Stimulated activated CD4-positive, alpha-beta T cell treated with anti-CD3 and anti-CD28 coated beads, TNF-alpha, amount 100 ng/mL, for 1 hour (primary cell): Measurements from ENCODE around the gene DENND4C.
"Not testable (repeated sequence)": the region's sequence is repeated elsewhere in the genome, so short reads cannot be mapped to it uniquely, and the experiment has no call there.

ENCODE experiments used
- DNase-seq, 3 donors: peaks; one replicate each; pipeline ENCODE4 v3.0.0-alpha.2; 2020; ENCODE audit warnings: low read depth in 3 of 3, low spot score in 1 of 3

Gene DENND4C

DNA sequence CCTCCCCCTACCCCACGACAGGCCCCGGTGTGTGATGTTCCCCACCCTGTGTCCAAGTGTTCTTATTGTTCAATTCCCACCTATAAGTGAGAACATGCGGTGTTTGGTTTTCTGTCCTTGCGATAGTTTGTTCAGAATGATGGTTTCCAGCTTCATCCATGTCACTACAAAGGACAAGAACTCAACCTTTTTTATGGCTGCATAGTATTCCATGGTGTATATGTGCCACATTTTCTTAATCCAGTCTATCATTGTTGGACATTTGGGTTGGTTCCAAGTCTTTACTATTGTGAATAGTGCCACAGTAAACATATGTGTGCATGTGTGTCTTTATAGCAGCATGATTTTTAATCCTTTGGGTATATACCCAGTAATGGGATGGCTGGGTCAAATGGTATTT is 35.1 kb downstream of the DENND4C start:
- DNase-seq = not testable (repeated sequence)

DNA sequence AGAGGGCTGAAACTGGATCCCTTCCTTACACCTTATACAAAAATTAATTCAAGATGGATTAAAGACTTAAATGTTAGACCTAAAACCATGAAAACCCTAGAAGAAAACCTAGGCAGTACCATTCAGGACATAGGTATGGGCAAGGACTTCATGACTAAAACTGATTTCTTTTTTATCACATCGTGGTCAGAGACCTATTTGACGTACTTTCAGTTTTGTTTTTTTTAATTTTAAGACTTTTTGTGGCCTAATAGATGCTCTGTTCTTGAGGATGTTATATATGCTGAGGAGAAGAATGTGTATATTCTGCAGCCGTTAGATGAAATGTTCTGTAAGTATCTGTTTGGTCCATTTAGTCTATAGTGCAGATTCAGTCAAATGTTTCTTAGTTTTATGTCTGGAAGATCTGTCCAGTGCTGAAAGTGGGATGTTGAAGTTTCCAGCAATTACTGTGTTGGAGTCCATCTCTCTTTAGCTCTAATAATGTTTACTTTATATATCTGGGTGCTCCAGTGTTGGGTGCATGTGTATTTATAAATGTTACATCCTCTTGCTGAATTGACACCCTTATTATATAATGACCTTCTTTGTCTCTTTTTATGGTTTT is 36.4 kb downstream of the DENND4C start:
- not testable (repeated sequence) for DNase-seq

DNA sequence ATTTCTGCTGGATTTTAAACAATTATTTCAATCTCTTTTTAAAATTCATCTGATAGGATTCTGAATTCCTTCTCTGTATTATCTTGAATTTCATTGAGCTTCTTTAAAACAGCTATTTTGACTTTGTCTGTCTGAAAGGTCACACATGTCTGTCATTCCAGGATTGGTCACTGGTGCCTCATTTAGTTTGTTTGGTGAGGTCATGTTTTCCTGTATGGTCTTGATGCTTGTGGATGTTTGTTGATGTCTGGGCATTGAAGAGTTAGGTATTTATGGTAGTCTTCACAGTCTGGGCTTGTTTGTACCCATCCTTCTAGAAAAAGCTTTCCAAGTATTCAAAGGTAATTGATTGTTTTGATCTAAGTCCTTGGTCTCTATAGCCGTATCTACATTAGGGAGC is 39.1 kb downstream of the DENND4C start:
- no peak for DNase-seq

DNA sequence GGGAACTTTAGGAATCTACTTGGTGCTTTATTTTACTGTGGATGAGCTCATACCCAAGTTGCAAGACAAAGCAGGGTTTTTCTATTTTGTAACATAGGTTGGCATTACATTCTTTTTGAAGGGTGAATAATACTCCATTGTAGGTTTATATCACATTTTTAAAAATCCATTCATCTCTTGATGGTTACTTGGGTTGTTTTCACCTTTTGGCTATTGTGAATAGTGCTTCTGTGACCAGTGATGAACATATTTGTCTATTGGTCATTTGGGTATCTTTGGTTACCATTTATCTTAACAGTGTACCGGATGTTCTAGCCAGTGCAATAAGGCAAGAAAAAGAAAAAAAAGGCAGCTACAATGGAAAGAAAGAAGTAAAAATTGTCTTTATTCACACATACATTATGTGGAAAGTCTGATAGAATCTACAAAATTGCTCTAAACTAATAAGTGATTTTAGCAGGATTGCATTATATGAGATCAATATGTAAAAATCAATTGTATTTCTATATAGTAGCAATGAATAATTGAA is 40.0 kb downstream of the DENND4C start:
- no peak for DNase-seq

DNA sequence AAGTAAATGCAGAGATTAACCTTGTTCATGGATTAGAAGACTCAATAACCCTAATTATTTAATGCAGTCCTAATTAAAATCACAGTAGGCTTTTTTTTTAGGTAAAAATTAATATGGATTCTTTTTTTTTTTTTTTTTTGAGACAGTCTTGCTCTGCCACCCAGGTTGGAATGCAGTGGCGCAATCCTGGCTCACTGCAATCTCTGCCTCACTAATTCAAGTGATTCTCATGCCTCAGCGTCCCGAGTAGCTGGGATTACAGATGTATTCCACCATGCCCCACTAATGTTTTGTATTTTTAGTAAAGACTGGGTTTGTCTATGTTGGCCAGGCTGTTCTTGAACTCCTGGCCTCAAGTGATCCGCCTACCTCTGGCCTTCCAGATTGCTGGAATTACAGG is 40.6 kb downstream of the DENND4C start:
- DNase-seq = no peak

DNA sequence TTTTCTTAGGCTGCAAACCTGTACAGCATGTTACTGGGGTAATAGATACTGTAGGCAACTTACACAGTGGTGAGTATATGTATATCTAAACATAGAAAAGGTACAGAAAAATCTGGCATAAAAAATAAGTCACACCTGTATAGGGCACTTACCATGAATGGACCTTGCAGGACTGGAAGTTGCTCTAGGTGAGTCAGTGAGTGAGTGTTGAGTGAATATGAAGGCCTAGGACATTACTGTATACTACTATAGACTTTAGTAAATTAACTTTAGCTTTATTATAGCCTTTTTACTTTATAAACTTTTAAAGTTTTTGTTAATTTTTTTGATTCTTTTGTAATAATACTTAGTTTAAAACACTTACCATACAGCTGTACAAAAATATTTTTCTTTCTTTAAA is 51.3 kb downstream of the DENND4C start:
- DNase-seq = no peak

DNA sequence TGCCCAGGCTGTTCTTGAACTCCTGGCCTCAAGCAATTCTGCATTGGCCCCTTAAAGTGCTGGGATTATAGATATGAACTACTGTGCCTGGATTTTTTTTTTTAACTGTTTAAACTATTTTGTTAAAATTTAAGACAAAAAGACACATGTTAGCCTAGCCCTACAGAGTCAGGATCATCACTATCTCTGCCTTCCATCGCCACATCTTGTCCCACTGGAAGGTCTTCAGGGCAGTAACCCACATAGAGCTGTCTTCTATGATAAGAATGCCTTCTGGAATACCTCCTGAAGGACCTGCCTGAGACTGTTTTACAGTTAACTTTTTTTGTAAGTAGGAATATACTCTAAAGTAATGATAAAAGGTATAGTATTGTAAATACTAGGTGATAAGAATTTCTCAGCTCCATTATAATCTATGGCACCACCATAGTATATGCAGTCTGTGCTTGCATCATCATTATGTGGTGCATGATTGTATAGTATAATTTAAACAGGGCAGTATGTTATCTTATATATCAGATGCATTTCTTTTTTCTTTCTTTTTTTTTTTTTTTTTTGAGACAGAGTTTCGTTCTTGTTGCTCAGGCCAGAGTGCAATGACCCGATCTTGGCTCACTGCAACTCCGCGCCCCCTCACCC is 52.7 kb downstream of the DENND4C start:
- DNase-seq = no peak

DNA sequence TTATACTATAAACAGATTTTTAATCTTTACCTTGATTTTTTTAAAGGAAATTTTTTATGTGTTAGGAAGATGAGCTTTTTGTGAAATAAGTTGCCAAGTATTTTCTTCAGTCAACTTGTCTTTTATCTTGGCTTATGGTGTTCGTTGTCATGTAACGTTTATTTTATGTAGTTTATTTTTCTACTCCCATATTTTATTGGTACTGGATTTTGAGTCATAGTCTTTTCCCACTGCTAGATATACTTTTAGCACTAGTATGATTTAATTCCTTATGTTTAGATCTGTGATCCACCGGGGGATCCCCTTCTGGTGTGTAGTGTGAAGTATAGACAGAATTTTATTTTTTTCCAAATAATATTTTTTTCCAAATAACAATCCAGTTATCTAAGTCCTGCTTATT is 54.2 kb downstream of the DENND4C start:
- no peak for DNase-seq

DNA sequence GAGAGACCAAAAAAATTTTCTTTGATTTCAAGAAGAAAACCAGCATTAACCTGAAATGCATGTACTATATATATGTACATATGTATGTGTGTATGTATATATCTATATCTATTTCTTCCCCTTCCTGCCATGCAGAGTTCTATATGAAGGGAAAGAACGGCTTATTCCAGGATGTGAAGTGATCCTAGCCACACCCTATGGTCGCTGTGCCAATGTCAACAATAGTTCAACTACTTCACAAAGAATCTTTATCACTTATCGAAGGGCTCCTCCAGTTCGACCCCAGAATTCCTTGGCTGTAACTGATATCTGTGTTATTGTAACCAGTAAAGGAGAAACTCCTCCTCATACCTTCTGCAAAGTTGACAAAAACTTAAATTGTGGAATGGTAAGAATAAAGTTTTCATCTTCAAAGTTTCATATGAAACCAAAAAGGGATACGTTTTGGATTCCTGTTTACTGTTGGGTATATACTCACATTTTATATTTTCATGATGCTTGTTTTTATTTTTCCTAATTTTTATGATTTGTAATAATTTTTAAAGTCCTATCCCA is 56.2 kb downstream of the DENND4C start:
- no peak for DNase-seq

DNA sequence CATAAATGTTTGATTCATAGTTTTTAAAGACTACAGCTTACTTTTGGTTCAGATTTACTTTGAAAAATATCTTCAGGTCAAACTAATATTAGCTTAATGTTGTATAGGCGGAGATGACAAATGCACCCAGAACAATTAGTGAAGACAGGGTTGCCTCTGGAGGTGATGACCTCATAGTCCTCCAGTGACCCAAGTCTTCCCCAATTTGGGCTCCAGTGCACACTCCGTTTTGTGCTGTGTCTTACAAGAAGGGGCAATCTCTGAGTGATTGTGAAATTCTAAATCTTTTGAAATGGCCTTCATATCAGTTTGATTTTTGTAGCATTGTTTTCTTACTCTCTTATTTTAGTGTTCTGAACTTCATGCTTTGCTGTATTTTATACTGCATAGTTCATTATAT is 57.6 kb downstream of the DENND4C start:
- no peak for DNase-seq

DNA sequence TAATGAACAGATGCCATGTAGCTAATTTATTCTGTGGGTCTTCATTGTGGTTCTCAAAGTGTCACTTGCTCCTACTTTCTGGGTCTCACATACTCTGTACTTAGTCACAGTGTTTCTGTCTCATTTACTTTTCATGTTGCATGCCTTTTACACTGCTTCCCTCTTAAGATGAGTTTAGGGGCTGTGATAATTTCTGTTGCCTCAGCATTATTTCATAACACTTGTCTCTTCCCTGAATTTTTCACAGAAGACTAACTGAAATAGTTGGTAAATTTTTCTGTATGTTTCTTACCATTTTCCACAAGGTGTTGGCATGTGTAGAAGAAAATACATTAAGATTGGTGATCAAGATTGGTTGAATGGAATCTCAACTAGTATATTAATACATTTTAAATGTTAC is 59.6 kb downstream of the DENND4C start:
- no peak for DNase-seq

DNA sequence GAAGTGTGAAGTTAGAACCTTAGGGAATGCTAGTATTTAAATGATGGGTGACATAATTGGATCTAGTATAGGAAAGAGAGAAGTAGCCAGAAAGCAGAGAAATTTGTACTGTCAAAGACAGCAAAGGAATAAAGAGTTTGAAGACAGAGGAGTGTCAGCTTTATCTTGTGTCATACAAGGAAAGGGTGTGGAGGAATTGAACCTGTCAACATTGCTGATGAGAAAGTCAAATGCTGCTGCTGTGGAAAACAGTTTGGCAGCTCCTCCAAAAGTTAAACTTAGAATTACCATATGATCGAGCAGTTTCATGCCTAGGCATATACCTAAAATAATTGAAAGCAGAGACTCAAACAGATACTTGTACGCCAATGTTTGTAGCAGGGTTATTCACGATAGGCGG is 63.7 kb downstream of the DENND4C start:
- DNase-seq = no peak

DNA sequence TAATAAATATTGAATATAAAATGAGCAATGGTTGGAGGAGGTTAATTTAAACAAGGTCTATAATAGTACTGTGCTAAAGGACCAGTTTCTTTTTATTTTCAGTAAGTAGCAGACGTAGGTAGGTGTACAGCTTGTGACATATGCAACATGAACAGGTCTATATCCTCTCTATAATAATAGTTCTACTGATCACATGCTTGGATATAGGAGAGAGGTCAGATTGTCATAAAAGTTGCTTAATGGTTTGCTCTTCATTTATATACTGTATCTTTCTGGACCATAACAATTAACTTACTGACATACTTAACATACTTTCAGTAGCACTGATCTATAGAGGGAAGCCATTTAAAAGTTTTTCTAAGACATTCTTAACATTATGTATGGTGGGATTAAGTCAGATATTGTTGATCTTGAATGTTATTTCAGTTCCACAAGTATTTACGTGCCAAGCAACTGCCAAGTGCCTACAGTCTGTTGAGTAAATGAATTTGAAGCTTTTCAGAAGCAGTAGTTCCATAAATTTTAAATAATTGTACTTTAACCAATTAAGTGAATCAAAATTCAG is 68.0 kb downstream of the DENND4C start:
- no peak for DNase-seq

DNA sequence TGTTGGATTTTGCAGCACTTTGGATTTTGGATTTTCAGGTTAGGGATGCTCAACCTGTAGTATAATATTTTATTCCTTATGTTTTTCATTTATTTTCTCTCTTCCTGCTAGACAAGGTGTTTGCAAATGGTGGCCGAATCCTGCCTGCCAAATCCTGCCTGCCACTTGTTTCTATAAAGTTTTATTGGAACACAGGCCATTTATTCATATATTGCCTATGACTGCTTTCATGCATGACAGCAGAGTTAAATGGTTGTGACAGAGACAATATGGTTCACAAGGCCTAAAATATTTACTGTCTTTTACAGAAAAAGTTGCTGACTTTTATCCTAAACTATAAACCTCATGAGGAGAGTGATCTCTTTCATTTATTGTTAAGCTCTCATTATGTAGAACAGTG is 72.7 kb downstream of the DENND4C start:
- no peak for DNase-seq

DNA sequence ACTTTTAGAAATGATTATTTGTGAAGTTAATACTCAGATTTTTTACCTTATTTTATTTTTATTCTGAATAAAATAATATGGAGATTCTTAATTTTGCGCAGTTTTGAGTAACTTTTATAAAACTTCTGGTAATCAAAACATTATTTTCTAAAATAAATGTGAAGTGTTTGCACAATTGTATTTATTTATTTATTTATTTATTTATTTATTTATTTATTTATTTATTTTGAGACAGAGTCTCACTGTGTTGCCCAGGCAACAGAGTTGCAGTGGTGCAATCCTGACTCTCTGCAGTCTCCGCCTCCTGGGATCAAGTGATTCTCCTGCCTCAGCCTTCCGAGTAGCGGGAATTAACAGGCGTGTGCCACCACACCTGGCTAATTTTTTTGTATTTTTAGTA is 76.1 kb downstream of the DENND4C start:
- no peak for DNase-seq

DNA sequence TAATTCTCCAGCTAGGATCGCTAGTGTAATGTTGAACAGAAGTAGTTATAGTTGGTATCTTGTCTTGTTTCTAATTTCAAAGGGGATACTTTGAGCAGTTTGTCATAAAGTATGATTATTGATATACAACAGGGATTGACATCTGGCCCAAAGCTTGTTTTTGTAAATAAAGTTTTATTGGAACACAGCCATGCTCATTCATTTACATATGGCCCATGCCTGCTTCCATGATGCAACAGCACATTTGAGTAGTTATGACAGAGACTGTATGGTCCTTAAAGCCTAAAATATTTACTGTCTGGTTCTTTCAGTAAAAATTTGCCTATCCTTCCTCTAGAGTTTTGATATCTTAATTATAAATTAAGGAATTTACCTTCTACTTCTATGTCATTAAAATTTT is 79.8 kb downstream of the DENND4C start:
- no peak for DNase-seq

DNA sequence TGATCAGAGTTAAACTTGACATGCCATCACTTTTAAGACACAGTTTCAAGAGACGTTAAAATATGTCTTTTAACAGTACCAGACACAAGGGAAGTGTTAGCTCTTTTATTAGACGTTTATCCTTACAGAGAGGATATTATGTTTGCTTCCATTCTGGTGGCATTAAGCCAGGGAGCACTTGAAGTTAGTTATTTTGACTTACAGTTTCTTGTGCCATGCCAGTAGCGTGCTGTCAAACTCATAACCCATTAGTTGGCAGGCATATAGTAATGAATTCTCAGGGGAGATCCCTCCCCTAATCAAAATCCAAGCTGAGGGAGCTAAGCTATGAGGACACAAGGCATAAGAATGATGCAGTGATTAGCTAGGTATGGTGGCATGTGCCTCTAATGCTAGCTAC is 83.1 kb downstream of the DENND4C start:
- no peak for DNase-seq

DNA sequence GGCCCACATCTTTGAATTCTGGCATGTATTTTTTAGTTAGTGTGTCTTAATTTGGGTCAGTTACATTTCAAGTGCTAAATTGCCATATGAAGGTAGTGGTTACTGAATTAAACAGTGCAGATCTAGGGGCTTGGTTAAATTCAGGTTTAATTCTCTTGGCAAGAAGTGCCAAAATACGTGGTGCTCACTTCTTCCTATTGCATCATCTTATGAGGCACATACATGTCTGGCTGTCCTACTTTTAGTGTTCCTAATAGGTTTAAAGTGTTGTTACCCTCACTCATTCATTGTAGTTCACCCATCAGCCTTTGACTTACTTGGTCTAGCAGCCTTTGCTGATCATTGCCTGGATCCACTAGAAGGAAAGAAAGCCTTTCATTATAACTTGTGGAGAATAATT is 90.0 kb downstream of the DENND4C start:
- no peak for DNase-seq

DNA sequence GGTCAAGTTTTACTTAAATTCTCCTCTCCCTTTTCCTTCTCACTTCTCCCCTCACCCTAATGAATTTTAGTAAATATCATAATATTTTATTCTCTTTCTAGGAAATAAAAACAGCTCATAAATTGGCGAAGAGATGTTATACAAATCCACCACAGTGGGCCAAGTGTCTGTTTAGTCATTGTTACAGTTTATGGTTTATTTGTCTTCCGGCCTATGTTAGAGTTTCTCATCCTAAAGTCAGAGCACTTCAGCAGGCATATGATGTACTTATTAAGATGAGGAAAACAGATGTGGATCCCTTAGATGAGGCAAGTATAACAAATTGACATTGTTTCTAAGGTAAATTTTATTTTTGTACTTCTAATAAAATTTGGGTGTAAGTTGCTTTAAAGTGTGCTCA is 101.4 kb downstream of the DENND4C start:
- DNase-seq = no peak

DNA sequence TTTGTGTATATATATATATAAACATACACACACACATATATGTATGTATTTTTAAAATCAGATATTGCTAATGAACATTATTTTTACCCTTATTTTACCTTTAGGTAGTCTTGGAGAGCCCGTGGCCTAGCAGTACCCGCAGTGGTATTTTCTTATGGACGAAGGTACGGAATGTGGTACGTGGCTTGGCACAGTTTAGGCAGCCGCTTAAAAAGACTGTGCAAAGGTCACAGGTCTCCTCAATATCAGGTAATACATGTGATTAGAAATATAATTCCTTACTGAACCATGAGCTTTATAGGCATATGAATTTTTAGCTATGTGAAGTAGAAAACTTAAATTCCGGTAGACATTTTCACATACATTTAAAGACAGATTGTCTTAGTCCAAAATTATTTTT is 105.7 kb downstream of the DENND4C start:
- DNase-seq = no peak

DNA sequence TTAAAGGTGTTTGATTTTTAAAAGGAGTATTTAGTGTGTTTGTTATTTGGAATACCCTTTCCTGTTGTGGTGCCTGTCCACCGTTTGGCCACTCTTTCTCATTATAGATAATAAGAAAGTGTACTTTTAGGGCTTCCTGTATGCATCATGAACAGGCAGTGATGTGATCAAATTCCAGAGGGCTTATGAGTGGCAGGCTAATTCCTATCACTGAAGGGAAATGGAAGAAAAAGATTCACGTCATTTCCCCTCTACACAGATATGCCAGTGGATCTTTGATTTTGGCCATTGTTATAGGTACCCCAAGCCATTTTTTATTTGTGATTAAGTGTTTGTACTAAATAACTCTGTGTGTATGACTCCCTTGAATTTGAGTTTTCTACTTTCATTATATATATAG is 112.5 kb downstream of the DENND4C start:
- DNase-seq = no peak

DNA sequence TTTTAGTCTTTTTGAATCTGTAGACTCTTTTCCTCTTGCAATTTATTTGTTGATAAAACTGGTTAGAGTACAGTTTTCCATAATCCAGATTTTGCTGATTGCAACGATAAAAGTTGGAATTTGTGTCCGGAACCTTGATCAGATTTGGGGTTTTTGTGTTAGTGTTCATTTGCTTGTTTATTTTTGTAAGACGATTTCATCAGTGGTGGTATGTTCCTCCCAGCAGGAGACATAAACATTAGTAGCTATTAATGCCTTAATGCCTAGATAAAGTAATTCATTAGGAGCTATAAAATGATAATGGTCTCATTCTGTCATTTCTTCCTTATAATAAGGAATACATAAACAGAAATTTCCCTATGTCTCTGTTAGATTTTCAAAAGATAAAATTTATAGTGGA is 128.2 kb downstream of the DENND4C start:
- DNase-seq = no peak

DNA sequence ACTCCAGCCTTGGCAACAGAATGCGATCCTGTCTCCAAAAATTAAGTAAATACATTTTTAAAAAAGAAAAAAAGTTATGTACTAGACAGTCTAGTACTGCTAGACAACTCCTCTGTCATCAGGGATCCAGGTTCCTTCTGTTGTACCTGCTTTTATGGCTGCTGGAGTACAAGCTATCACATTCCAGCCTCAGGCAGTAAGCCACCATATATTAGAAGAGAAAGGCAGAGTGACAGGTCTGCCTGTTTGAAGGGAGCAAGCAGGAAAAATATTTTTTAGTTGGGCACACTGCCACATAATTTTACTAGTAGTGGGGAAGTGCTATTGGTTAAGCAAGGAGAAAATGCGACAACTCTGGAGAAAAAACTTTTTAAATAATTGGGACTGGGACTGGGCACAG is 138.6 kb downstream of the DENND4C start:
- DNase-seq = no peak
